K562 (cell line): Measurements from ENCODE around the gene NCOA4. TPM values are rescaled to one million over a fixed set of nuclear protein-coding genes. Genes with fewer than 3 reads are reported as not detected.

ENCODE experiments used
- DPF2 ChIP-seq: fragments of 450-650 bp; IDR thresholded peaks from 2 replicates; pipeline ENCODE4 v1.6.1; 2016
- GTF2A2 ChIP-seq: IDR thresholded peaks from 2 replicates; pipeline ENCODE4 v1.6.1; 2016; ENCODE audit warnings: mild to moderate bottlenecking, missing genetic modification characterization, missing compliant biosample characterization
- HMG20A ChIP-seq: fragments of 450-650 bp; formaldehyde crosslinking; conservative IDR thresholded peaks from 2 replicates; pipeline ENCODE4 v1.4.0; 2020; ENCODE audit warnings: mild to moderate bottlenecking, mixed read lengths
- MTA3 ChIP-seq: fragments of 450-650 bp; formaldehyde crosslinking; IDR thresholded peaks from 2 replicates; pipeline ENCODE4 v1.6.1; 2017; ENCODE audit warnings: mild to moderate bottlenecking, borderline replicate concordance
- MXI1 ChIP-seq: IDR thresholded peaks from 2 replicates; pipeline ENCODE4 v1.6.1; 2011; ENCODE audit warnings: low read depth, mild to moderate bottlenecking, improper control_type of control experiment, low read length
- MYBL2 ChIP-seq, 2 experiments: fragments of 450-650 bp in 1 of 2; sonication (generic) in 1 of 2; formaldehyde crosslinking in 1 of 2; IDR thresholded peaks; 2 replicates each; pipeline versions ENCODE4 v1.6.1 to v1.8.1; 2017 to 2022; ENCODE audit warnings: borderline replicate concordance in 1 of 2, inconsistent platforms in 1 of 2, low read depth in 1 of 2, mild to moderate bottlenecking in 1 of 2, missing genetic modification reagents in 1 of 2, moderate library complexity in 1 of 2
- NR1H2 ChIP-seq: sonication (generic); formaldehyde crosslinking; IDR thresholded peaks from 2 replicates; pipeline ENCODE4 v1.4.0; 2020; ENCODE audit warnings: mild to moderate bottlenecking, missing genetic modification reagents
- NR2F6 ChIP-seq: fragments of 450-650 bp; formaldehyde crosslinking; IDR thresholded peaks from 2 replicates; pipeline ENCODE4 v1.4.0; 2020; ENCODE audit warnings: mild to moderate bottlenecking
- RBM25 ChIP-seq: fragments of 200-400 bp; formaldehyde crosslinking; IDR thresholded peaks from 2 replicates; pipeline ENCODE4 v1.6.1; 2018; ENCODE audit warnings: low read length, low read depth, moderate library complexity; ENCODE audit not compliant: severe bottlenecking
- SMAD2 ChIP-seq: fragments of 150-350 bp; IDR thresholded peaks from 2 replicates; pipeline ENCODE4 v1.6.1; 2014; ENCODE audit warnings: low read depth, mild to moderate bottlenecking, low read length
- STAT5A ChIP-seq: IDR thresholded peaks from 2 replicates; pipeline ENCODE4 v1.6.1; 2012; ENCODE audit warnings: low read length, inconsistent platforms, borderline replicate concordance
- ZBTB7A ChIP-seq: IDR thresholded peaks from 2 replicates; pipeline ENCODE4 v1.6.1; 2011; ENCODE audit warnings: low read depth, mild to moderate bottlenecking, low read length, moderate library complexity, borderline replicate concordance; ENCODE audit not compliant: control insufficient read depth
- ZNF121 ChIP-seq: sonication (generic); formaldehyde crosslinking; conservative IDR thresholded peaks from 2 replicates; pipeline ENCODE4 v1.8.0; 2022; ENCODE audit warnings: missing genetic modification reagents
- ZNF41 ChIP-seq: fragments of 250-450 bp; sonication (Bioruptor Pico); conservative IDR thresholded peaks from 2 replicates; pipeline ENCODE4 v1.4.0; 2020; ENCODE audit warnings: mild to moderate bottlenecking
- ZZZ3 ChIP-seq: fragments of 450-650 bp; IDR thresholded peaks from 2 replicates; pipeline ENCODE4 v1.6.1; 2016; ENCODE audit warnings: antibody characterized with exemption, mild to moderate bottlenecking, moderate library complexity
- polyA plus RNA-seq, 8 experiments: library from polyadenylated mRNA; depleted of rRNA in 4 of 8; stranded (reverse) in 5 of 8; unstranded in 3 of 8; fragments of >200 nt; fragmentation: Nextera tagmentation in 2 of 8; fragmentation: Illumina TruSeq in 1 of 8; extraction: Ambion mirVana in 2 of 8; extraction: Trizol in 1 of 8; gene quantifications; 2 replicates each; pipeline versions ENCODE4 v1.2.1 to v1.2.3, GENCODE V29; 2011 to 2014; ENCODE audit warnings: inconsistent platforms in 1 of 8, missing spikeins in 1 of 8
- total RNA-seq, 7 experiments: library from RNA; depleted of rRNA in 6 of 7; stranded (reverse); fragments of >200 nt in 6 of 7; fragmentation: Illumina TruSeq in 2 of 7; extraction: Trizol in 2 of 7; gene quantifications; 2 replicates each; pipeline versions ENCODE4 v1.2.1 to v1.2.3, GENCODE V29; 2011 to 2021; ENCODE audit warnings: low replicate concordance in 1 of 7
- TF ChIP-seq, protein P1 (sequence below): sonication (generic); formaldehyde crosslinking; IDR thresholded peaks from 2 replicates; pipeline ENCODE4 v1.9.0; 2022; ENCODE audit warnings: mild to moderate bottlenecking, missing genetic modification reagents
- TF ChIP-seq, protein P2 (sequence below): fragments of 250-450 bp; sonication (Bioruptor Pico); IDR thresholded peaks from 2 replicates; pipeline ENCODE4 v1.8.0; 2022; ENCODE audit warnings: inconsistent platforms, mild to moderate bottlenecking, moderate library complexity, borderline replicate concordance
- TF ChIP-seq, protein P3 (sequence below): fragments of 450-650 bp; IDR thresholded peaks from 2 replicates; pipeline ENCODE4 v1.7.1; 2018; ENCODE audit warnings: mild to moderate bottlenecking, low read depth; ENCODE audit not compliant: partially characterized antibody
- TF ChIP-seq, protein P4 (sequence below): fragments of 450-650 bp; IDR thresholded peaks from one replicate; pipeline ENCODE4 v1.6.1; 2018; ENCODE audit warnings: mild to moderate bottlenecking, moderate library complexity; ENCODE audit not compliant: partially characterized antibody
- TF ChIP-seq, protein P5 (sequence below): sonication (generic); formaldehyde crosslinking; IDR thresholded peaks from 2 replicates; pipeline ENCODE4 v1.4.0; 2020; ENCODE audit warnings: mild to moderate bottlenecking, missing genetic modification reagents

The NCOA4 gene
- total and polyA plus RNA-seq, 9 of the 15 experiments (the other 6 are each of a cell fraction or from before 2014, with no cell fraction given) = 89.8 to 283 (median 181) TPM

DNA sequence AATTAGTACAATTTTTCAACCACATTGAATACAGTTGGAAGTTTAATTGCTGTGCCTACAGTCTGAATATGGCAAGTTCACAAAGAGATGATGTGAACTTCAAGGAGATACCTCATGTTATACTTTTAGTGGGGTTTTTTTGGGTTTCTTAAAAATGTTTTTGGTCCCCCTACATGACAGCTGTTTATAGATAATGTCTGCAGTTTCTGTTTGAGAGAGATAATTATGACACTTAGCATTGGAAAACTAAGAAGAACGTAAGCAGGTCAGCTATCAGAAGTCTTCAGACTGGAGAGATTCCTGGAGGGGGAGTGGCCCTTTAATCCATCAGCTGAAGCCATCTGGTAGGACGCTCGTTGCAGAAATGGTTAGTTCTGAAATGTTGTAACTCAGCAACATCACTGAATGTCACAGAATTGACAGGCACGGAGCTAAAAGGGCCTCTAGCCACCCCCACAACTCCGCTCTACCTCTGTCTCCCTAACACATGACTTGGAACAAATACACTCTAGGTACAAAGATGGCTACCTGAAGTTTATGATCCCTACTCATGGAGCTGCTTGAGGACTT, 29.2 kb downstream of the NCOA4 start (continued):
- TF ChIP-seq HMG20A (CRISPR knock-in tag) = no peak
- TF ChIP-seq NR2F6 (CRISPR knock-in tag) = no peak
- TF ChIP-seq GTF2A2 (tag) = no peak
- TF ChIP-seq, protein P1, sequence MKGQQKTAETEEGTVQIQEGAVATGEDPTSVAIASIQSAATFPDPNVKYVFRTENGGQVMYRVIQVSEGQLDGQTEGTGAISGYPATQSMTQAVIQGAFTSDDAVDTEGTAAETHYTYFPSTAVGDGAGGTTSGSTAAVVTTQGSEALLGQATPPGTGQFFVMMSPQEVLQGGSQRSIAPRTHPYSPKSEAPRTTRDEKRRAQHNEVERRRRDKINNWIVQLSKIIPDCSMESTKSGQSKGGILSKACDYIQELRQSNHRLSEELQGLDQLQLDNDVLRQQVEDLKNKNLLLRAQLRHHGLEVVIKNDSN = no peak
- peak; percentile 100 for TF ChIP-seq DPF2
- no peak for TF ChIP-seq RBM25
- TF ChIP-seq, protein P2, sequence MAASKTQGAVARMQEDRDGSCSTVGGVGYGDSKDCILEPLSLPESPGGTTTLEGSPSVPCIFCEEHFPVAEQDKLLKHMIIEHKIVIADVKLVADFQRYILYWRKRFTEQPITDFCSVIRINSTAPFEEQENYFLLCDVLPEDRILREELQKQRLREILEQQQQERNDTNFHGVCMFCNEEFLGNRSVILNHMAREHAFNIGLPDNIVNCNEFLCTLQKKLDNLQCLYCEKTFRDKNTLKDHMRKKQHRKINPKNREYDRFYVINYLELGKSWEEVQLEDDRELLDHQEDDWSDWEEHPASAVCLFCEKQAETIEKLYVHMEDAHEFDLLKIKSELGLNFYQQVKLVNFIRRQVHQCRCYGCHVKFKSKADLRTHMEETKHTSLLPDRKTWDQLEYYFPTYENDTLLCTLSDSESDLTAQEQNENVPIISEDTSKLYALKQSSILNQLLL (CRISPR knock-in tag) = no peak
- peak; percentile 100 for TF ChIP-seq STAT5A
- TF ChIP-seq, protein P3, sequence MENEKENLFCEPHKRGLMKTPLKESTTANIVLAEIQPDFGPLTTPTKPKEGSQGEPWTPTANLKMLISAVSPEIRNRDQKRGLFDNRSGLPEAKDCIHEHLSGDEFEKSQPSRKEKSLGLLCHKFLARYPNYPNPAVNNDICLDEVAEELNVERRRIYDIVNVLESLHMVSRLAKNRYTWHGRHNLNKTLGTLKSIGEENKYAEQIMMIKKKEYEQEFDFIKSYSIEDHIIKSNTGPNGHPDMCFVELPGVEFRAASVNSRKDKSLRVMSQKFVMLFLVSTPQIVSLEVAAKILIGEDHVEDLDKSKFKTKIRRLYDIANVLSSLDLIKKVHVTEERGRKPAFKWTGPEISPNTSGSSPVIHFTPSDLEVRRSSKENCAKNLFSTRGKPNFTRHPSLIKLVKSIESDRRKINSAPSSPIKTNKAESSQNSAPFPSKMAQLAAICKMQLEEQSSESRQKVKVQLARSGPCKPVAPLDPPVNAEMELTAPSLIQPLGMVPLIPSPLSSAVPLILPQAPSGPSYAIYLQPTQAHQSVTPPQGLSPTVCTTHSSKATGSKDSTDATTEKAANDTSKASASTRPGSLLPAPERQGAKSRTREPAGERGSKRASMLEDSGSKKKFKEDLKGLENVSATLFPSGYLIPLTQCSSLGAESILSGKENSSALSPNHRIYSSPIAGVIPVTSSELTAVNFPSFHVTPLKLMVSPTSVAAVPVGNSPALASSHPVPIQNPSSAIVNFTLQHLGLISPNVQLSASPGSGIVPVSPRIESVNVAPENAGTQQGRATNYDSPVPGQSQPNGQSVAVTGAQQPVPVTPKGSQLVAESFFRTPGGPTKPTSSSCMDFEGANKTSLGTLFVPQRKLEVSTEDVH = peak; percentile 76
- TF ChIP-seq ZBTB7A = no peak
- TF ChIP-seq ZZZ3 = no peak
- peak; percentile 80 for TF ChIP-seq MXI1
- TF ChIP-seq ZNF41 (CRISPR knock-in tag) = peak; percentile 85
- no peak for TF ChIP-seq ZNF121
- TF ChIP-seq NR1H2 (CRISPR knock-in tag) = 0 out of 2 replicates have a peak, but pooled peaks have one; percentile 71
- no peak for TF ChIP-seq SMAD2
- no peak; the same call in 1 of the 2 replicates for TF ChIP-seq MYBL2 (IDR thresholded peaks at IDR 0.05; ENCODE audit: low read depth)
- TF ChIP-seq MYBL2 (CRISPR knock-in tag; IDR thresholded peaks at IDR 0.05; ENCODE audit: borderline replicate concordance) = no peak
- peak; percentile 88 for TF ChIP-seq MTA3
- TF ChIP-seq, protein P4, sequence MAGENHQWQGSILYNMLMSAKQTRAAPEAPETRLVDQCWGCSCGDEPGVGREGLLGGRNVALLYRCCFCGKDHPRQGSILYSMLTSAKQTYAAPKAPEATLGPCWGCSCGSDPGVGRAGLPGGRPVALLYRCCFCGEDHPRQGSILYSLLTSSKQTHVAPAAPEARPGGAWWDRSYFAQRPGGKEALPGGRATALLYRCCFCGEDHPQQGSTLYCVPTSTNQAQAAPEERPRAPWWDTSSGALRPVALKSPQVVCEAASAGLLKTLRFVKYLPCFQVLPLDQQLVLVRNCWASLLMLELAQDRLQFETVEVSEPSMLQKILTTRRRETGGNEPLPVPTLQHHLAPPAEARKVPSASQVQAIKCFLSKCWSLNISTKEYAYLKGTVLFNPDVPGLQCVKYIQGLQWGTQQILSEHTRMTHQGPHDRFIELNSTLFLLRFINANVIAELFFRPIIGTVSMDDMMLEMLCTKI = no peak
- TF ChIP-seq, protein P5, sequence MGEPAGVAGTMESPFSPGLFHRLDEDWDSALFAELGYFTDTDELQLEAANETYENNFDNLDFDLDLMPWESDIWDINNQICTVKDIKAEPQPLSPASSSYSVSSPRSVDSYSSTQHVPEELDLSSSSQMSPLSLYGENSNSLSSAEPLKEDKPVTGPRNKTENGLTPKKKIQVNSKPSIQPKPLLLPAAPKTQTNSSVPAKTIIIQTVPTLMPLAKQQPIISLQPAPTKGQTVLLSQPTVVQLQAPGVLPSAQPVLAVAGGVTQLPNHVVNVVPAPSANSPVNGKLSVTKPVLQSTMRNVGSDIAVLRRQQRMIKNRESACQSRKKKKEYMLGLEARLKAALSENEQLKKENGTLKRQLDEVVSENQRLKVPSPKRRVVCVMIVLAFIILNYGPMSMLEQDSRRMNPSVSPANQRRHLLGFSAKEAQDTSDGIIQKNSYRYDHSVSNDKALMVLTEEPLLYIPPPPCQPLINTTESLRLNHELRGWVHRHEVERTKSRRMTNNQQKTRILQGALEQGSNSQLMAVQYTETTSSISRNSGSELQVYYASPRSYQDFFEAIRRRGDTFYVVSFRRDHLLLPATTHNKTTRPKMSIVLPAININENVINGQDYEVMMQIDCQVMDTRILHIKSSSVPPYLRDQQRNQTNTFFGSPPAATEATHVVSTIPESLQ (CRISPR knock-in tag) = no peak
